PFSK-1 (cell line): ENCODE results near the gene F11. TPM values are rescaled to one million over a fixed set of nuclear protein-coding genes. Genes with fewer than 3 reads are reported as not detected.

ENCODE experiments used
- FOXP2 ChIP-seq: optimal IDR thresholded peaks from 2 replicates; pipeline ENCODE3; 2011; ENCODE audit warnings: borderline replicate concordance, control low read depth, inconsistent platforms; ENCODE audit not compliant: insufficient read depth; ENCODE audit errors: extremely low read length, extremely low read depth
- POLR2AphosphoS5 ChIP-seq: IDR thresholded peaks from 2 replicates; pipeline ENCODE4 v1.6.1; 2012; ENCODE audit warnings: low read depth, mild to moderate bottlenecking, control low read depth, low read length, moderate library complexity
- REST ChIP-seq, 2 experiments: IDR thresholded peaks; 2 replicates each; pipeline versions ENCODE4 v1.6.1 to v1.8.0; 2011 to 2012; ENCODE audit warnings: low read depth in 2 of 2, low read length in 2 of 2, control low read depth in 1 of 2, inconsistent platforms in 1 of 2, mild to moderate bottlenecking in 1 of 2, moderate library complexity in 1 of 2; ENCODE audit not compliant: insufficient read depth in 1 of 2
- SIN3A ChIP-seq: IDR thresholded peaks from 2 replicates; pipeline ENCODE4 v1.6.1; 2012; ENCODE audit warnings: mild to moderate bottlenecking, low read length, moderate library complexity, borderline replicate concordance; ENCODE audit not compliant: insufficient read depth
- TAF1 ChIP-seq: IDR thresholded peaks from 2 replicates; pipeline ENCODE4 v1.6.1; 2012; ENCODE audit warnings: low read length, control low read depth, borderline replicate concordance; ENCODE audit not compliant: insufficient read depth
- polyA plus RNA-seq: library from polyadenylated mRNA; unstranded; fragments of >200 nt; gene quantifications from one replicate; pipeline ENCODE4 v1.2.1, GENCODE V29; 2012; ENCODE audit warnings: low read depth, missing spikeins; ENCODE audit not compliant: insufficient read length

The F11 gene
- not detected for polyA plus RNA-seq

- TF ChIP-seq POLR2AphosphoS5 (no peak), REST (IDR thresholded peaks at IDR 0.05; ENCODE audit: insufficient read depth in 1 of 2, low read depth in 2 of 2, low read length in 2 of 2) (no peak), TAF1 (no peak), SIN3A (no peak), FOXP2 (no peak)
Observed at GRCh38 chr4:186265683-186266652, at the start of gene F11. TSS of gene F11 (plus strand) at chr4:186266189. CDS start at chr4:186267137, 948 bp downstream.

- TF ChIP-seq TAF1 = no peak
- TF ChIP-seq REST (IDR thresholded peaks at IDR 0.05; ENCODE audit: insufficient read depth in 1 of 2, low read depth in 2 of 2, low read length in 2 of 2) = no peak
- TF ChIP-seq FOXP2 = no peak
Observed at GRCh38 chr4:186216465-186217024, 49.4 kb upstream of the F11 start.

GRCh38 chr4:186217733-186218293, 48.2 kb upstream of the F11 start:
- TF ChIP-seq POLR2AphosphoS5 (no peak), TAF1 (no peak), REST (IDR thresholded peaks at IDR 0.05; ENCODE audit: insufficient read depth in 1 of 2, low read depth in 2 of 2, low read length in 2 of 2) (no peak), SIN3A (no peak), FOXP2 (no peak)

- TF ChIP-seq POLR2AphosphoS5 = no peak
- TF ChIP-seq REST (IDR thresholded peaks at IDR 0.05; ENCODE audit: insufficient read depth in 1 of 2, low read depth in 2 of 2, low read length in 2 of 2) = no peak
- no peak for TF ChIP-seq SIN3A
- TF ChIP-seq TAF1 = no peak
- no peak for TF ChIP-seq FOXP2
Observed at GRCh38 chr4:186221624-186222023, 44.4 kb upstream of the F11 start.
